ENCODE measurements around the gene CLTCL1. TPM values are rescaled to one million over a fixed set of nuclear protein-coding genes. Genes with fewer than 3 reads are reported as not detected.

The CLTCL1 gene
- total and polyA plus RNA-seq, 2 experiments from 2014 or later, result 6.6 to 15.1 TPM

DNA sequence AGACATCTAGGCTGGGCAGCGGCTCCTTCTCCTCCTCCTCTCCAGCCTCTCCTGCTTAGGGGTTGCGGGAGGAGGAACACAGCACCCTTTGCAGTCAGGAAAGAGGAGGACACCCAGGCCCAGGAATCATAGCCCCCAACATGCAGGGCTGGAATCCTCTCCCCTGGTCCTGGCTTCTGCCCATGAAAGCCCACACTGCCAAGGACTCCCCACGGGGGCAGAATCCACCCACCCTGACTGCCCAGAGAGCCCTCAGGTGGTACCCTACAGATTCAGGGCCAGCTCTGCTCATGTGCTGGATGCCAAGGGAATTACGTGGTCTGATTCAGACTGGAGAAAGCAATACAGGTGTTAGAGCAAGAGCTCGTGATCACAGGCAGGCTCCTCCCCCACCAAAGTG is 151.5 kb downstream of the CLTCL1 start:
- Mint-ChIP-seq H3K36me3 (ENCODE audit: low read depth) (peaks cover 50% of the 10 kb centered on the region), H3K4me1 (peaks cover 5% of the 10 kb centered on the region), H3K27me3 (ENCODE audit: insufficient read depth, low read depth, poor library complexity) (peaks cover 13% of the 10 kb centered on the region), H3K27ac (no peak overlapping the region), H3K9me3 (no peaks in the 10 kb centered on the region), H3K4me3 (no peak overlapping the region)
- Histone ChIP-seq H3K27ac (ENCODE audit: low read depth) (no peak overlapping the region), H3K9me2 (ENCODE audit: insufficient read depth) (no peaks in the 10 kb centered on the region), H3K4me1 (ENCODE audit: insufficient read depth) (peaks cover 4% of the 10 kb centered on the region; the same call in 1 of the 2 replicates), H3F3A (replicated peaks; ENCODE audit: low read depth) (no peaks in the 10 kb centered on the region), H4K20me1 (replicated peaks; ENCODE audit: insufficient read depth) (no peaks in the 10 kb centered on the region), H3K4me3 (no peak overlapping the region), H3K79me2 (replicated peaks; ENCODE audit: insufficient read depth) (peaks cover 12% of the 10 kb centered on the region), H2AFZ (no peak overlapping the region), H3K4me2 (no peak overlapping the region), H3K27me3 (ENCODE audit: insufficient read depth) (0 out of 2 replicates have a peak, but pooled peaks cover 1% of the 10 kb centered on the region), H3K36me3 (ENCODE audit: insufficient read depth) (peaks cover 6% of the 10 kb centered on the region)
- no peak for DNase-seq (ENCODE audit: low spot score)
- ATAC-seq, result no peak
- TF ChIP-seq, protein P1, sequence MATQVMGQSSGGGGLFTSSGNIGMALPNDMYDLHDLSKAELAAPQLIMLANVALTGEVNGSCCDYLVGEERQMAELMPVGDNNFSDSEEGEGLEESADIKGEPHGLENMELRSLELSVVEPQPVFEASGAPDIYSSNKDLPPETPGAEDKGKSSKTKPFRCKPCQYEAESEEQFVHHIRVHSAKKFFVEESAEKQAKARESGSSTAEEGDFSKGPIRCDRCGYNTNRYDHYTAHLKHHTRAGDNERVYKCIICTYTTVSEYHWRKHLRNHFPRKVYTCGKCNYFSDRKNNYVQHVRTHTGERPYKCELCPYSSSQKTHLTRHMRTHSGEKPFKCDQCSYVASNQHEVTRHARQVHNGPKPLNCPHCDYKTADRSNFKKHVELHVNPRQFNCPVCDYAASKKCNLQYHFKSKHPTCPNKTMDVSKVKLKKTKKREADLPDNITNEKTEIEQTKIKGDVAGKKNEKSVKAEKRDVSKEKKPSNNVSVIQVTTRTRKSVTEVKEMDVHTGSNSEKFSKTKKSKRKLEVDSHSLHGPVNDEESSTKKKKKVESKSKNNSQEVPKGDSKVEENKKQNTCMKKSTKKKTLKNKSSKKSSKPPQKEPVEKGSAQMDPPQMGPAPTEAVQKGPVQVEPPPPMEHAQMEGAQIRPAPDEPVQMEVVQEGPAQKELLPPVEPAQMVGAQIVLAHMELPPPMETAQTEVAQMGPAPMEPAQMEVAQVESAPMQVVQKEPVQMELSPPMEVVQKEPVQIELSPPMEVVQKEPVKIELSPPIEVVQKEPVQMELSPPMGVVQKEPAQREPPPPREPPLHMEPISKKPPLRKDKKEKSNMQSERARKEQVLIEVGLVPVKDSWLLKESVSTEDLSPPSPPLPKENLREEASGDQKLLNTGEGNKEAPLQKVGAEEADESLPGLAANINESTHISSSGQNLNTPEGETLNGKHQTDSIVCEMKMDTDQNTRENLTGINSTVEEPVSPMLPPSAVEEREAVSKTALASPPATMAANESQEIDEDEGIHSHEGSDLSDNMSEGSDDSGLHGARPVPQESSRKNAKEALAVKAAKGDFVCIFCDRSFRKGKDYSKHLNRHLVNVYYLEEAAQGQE (IDR thresholded peaks at IDR 0.05; ENCODE audit: unreplicated experiment), result no peak
- TF ChIP-seq CREB1 (CRISPR knock-in tag; IDR thresholded peaks at IDR 0.05; ENCODE audit: low read depth) (no peak), ZNF331 (CRISPR knock-in tag; IDR thresholded peaks at IDR 0.05; ENCODE audit: low read depth) (no peak), NANOG (IDR thresholded peaks at IDR 0.05; ENCODE audit: borderline replicate concordance) (no peak), JUNB (IDR thresholded peaks at IDR 0.05; ENCODE audit: unreplicated experiment) (no peak), EZH2 (IDR thresholded peaks at IDR 0.05; ENCODE audit: low read depth, unreplicated experiment) (no peak), STAT1 (IDR thresholded peaks at IDR 0.05; ENCODE audit: unreplicated experiment) (no peak), ZNF462 (CRISPR knock-in tag; IDR thresholded peaks at IDR 0.05) (no peak), POLR2AphosphoS5 (IDR thresholded peaks at IDR 0.05; ENCODE audit: low read depth) (no peak), ZNF114 (CRISPR knock-in tag; IDR thresholded peaks at IDR 0.05) (no peak), EZH2phosphoT487 (IDR thresholded peaks at IDR 0.05; ENCODE audit: unreplicated experiment) (no peak)
- TF ChIP-seq, protein P2, sequence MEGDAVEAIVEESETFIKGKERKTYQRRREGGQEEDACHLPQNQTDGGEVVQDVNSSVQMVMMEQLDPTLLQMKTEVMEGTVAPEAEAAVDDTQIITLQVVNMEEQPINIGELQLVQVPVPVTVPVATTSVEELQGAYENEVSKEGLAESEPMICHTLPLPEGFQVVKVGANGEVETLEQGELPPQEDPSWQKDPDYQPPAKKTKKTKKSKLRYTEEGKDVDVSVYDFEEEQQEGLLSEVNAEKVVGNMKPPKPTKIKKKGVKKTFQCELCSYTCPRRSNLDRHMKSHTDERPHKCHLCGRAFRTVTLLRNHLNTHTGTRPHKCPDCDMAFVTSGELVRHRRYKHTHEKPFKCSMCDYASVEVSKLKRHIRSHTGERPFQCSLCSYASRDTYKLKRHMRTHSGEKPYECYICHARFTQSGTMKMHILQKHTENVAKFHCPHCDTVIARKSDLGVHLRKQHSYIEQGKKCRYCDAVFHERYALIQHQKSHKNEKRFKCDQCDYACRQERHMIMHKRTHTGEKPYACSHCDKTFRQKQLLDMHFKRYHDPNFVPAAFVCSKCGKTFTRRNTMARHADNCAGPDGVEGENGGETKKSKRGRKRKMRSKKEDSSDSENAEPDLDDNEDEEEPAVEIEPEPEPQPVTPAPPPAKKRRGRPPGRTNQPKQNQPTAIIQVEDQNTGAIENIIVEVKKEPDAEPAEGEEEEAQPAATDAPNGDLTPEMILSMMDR (conservative IDR thresholded peaks at IDR 0.05; ENCODE audit: low read depth in 2 of 2), result no peak
- TF ChIP-seq, protein P3, sequence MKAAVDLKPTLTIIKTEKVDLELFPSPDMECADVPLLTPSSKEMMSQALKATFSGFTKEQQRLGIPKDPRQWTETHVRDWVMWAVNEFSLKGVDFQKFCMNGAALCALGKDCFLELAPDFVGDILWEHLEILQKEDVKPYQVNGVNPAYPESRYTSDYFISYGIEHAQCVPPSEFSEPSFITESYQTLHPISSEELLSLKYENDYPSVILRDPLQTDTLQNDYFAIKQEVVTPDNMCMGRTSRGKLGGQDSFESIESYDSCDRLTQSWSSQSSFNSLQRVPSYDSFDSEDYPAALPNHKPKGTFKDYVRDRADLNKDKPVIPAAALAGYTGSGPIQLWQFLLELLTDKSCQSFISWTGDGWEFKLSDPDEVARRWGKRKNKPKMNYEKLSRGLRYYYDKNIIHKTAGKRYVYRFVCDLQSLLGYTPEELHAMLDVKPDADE (IDR thresholded peaks at IDR 0.05), result no peak

Data from GM23338 (cell line).